OCI-LY7 (cell line): Measurements from ENCODE around the gene SRRM1. TPM values are rescaled to one million over a fixed set of nuclear protein-coding genes. Genes with fewer than 3 reads are reported as not detected.

ENCODE experiments used
- BruUV-seq: library from RNA; stranded (reverse); fragments of 400-500 nt; replicated peaks from 2 replicates; lab custom pipeline; 2021; lab: Mats Ljungman, UMichigan
- CTCF ChIA-PET: fragments of 300-600 bp; sonication (Branson Sonifier 250); formaldehyde crosslinking; loops from one replicate; lab custom pipeline; 2022; ENCODE audit warnings: antibody characterized with exemption; ENCODE audit not compliant: unreplicated experiment; lab: Charles Lee
- POLR2A ChIA-PET: fragments of 300-600 bp; sonication (Branson Sonifier 250); formaldehyde crosslinking; loops from one replicate; lab custom pipeline; 2022; ENCODE audit warnings: antibody characterized with exemption; lab: Charles Lee
- DNase-seq: peaks from one replicate; pipeline ENCODE4 v3.0.0-alpha.2; 2015; ENCODE audit warnings: low spot score
- H2AFZ ChIP-seq: fragments of 200-600 bp; sonication (generic), shearing (Covaris generic); 2 replicates; pipeline ENCODE4 v1.6.1; 2014; ENCODE audit warnings: mild to moderate bottlenecking, antibody characterized with exemption, low read length, moderate library complexity
- H3K27ac ChIP-seq: fragments of 200-600 bp; sonication (generic); 2 replicates; pipeline ENCODE4 v1.5.1; 2014; ENCODE audit warnings: mixed run types, low read depth, mild to moderate bottlenecking, moderate library complexity, low read length, inconsistent platforms; ENCODE audit not compliant: poor library complexity, severe bottlenecking
- H3K36me3 ChIP-seq: fragments of 200-600 bp; sonication (generic); 2 replicates; pipeline ENCODE4 v1.6.1; 2014; ENCODE audit warnings: mild to moderate bottlenecking, antibody characterized with exemption, low read length, moderate library complexity, mixed read lengths; ENCODE audit not compliant: insufficient read depth
- H3K4me1 ChIP-seq: fragments of 200-600 bp; sonication (generic); 2 replicates; pipeline ENCODE4 v1.5.1; 2014; ENCODE audit warnings: mild to moderate bottlenecking, low read length; ENCODE audit not compliant: insufficient read depth, poor library complexity, severe bottlenecking
- H3K4me2 ChIP-seq: fragments of 200-600 bp; sonication (generic); 2 replicates; pipeline ENCODE4 v1.6.1; 2014; ENCODE audit warnings: mild to moderate bottlenecking, low read length
- H3K4me3 ChIP-seq: fragments of 200-600 bp; sonication (generic); 2 replicates; pipeline ENCODE4 v1.5.1; 2014; ENCODE audit warnings: mild to moderate bottlenecking, low read depth, low read length; ENCODE audit not compliant: poor library complexity, severe bottlenecking
- H3K79me2 ChIP-seq: fragments of 200-600 bp; sonication (generic); 2 replicates; pipeline ENCODE4 v1.6.1; 2016; ENCODE audit warnings: low read depth, mild to moderate bottlenecking, low read length, moderate library complexity, mixed read lengths; ENCODE audit not compliant: insufficient read depth
- H3K9me2 ChIP-seq: fragments of 200-600 bp; sonication (generic); 2 replicates; pipeline ENCODE4 v1.6.1; 2016; ENCODE audit warnings: mild to moderate bottlenecking, low read length, mixed read lengths; ENCODE audit not compliant: insufficient read depth
- H3K9me3 ChIP-seq: fragments of 200-600 bp; sonication (generic); 2 replicates; pipeline ENCODE4 v1.6.1; 2014; ENCODE audit warnings: mild to moderate bottlenecking, mixed run types, low read length, mixed read lengths
- H4K20me1 ChIP-seq: fragments of 200-600 bp; sonication (generic); 2 replicates; pipeline ENCODE4 v1.6.1; 2014; ENCODE audit warnings: mild to moderate bottlenecking, antibody characterized with exemption, low read length, moderate library complexity, mixed read lengths; ENCODE audit not compliant: insufficient read depth
- EZH2phosphoT487 ChIP-seq: fragments of 200-600 bp; sonication (generic); IDR thresholded peaks from 2 replicates; pipeline ENCODE4 v1.6.1; 2018; ENCODE audit warnings: low read depth, borderline replicate concordance, mild to moderate bottlenecking, mixed run types, antibody characterized with exemption, low read length, moderate library complexity, mixed read lengths
- intact Hi-C: fragments of 100-400 bp; cut with micrococcal nuclease; formaldehyde crosslinking; loops from one replicate; pipeline ENCODE4 v1.10.0; 2022; ENCODE audit not compliant: unreplicated experiment
- total RNA-seq, 2 experiments: library from RNA; depleted of rRNA in 1 of 2; stranded (reverse); fragments of >200 nt in 1 of 2; shearing (Covaris generic) in 1 of 2; gene quantifications; 2 replicates each; pipeline ENCODE4 v1.2.3, GENCODE V29; 2014 to 2022
- TF ChIP-seq, protein P1 (sequence below): fragments of 200-600 bp; sonication (generic); conservative IDR thresholded peaks from 2 replicates; pipeline ENCODE4 v1.5.1; 2014; ENCODE audit warnings: mild to moderate bottlenecking, antibody characterized with exemption, low read length, moderate library complexity, mixed read lengths

SRRM1 gene
- total RNA-seq, 2 experiments from 2014 or later = 78.5 to 251 TPM

- ChIA-PET CTCF (no interaction called here), POLR2A (interaction anchor here (0.5 kb wide), 1 partner anchor 42 kb away, joined by 4 read pairs; no protein-coding TSS in a partner anchor)
- intact Hi-C loops = no loop called here
- no peak for TF ChIP-seq EZH2phosphoT487
- TF ChIP-seq, protein P1, sequence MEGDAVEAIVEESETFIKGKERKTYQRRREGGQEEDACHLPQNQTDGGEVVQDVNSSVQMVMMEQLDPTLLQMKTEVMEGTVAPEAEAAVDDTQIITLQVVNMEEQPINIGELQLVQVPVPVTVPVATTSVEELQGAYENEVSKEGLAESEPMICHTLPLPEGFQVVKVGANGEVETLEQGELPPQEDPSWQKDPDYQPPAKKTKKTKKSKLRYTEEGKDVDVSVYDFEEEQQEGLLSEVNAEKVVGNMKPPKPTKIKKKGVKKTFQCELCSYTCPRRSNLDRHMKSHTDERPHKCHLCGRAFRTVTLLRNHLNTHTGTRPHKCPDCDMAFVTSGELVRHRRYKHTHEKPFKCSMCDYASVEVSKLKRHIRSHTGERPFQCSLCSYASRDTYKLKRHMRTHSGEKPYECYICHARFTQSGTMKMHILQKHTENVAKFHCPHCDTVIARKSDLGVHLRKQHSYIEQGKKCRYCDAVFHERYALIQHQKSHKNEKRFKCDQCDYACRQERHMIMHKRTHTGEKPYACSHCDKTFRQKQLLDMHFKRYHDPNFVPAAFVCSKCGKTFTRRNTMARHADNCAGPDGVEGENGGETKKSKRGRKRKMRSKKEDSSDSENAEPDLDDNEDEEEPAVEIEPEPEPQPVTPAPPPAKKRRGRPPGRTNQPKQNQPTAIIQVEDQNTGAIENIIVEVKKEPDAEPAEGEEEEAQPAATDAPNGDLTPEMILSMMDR = no peak
- no peaks in the 10 kb centered on the region for H3K9me2 ChIP-seq
- H3K79me2 ChIP-seq = peaks cover 82% of the 10 kb centered on the region
- H2AFZ ChIP-seq = no peak overlapping the region
- 0 out of 2 replicates have a peak, but pooled peaks cover 7% of the 10 kb centered on the region for H4K20me1 ChIP-seq
- BruUV-seq = no TSS peak
- no peaks in the 10 kb centered on the region for H3K4me1 ChIP-seq
- peaks cover 99% of the 10 kb centered on the region for H3K36me3 ChIP-seq
- H3K4me3 ChIP-seq = no peak overlapping the region
- no peak overlapping the region for H3K4me2 ChIP-seq
- DNase-seq = no peak
- H3K27ac ChIP-seq = no peak overlapping the region
- H3K9me3 ChIP-seq = no peaks in the 10 kb centered on the region
Observed at GRCh38 chr1:24657781-24658180, 14.7 kb downstream of the SRRM1 start.

- Histone ChIP-seq H3K4me2 (no peak overlapping the region), H3K4me3 (no peak overlapping the region), H4K20me1 (0 out of 2 replicates have a peak, but pooled peaks cover 7% of the 10 kb centered on the region), H3K79me2 (peaks cover 67% of the 10 kb centered on the region), H3K36me3 (peaks cover 99% of the 10 kb centered on the region), H3K27ac (no peak overlapping the region), H3K9me3 (no peaks in the 10 kb centered on the region), H3K4me1 (no peaks in the 10 kb centered on the region), H3K9me2 (no peaks in the 10 kb centered on the region), H2AFZ (no peak overlapping the region)
- intact Hi-C loops = no loop called here
- DNase-seq = no peak
- ChIA-PET POLR2A (interaction anchor here (0.6 kb wide), 1 partner anchor 74 kb away, joined by 3 read pairs; no protein-coding TSS in a partner anchor), CTCF (no interaction called here)
- TF ChIP-seq, protein P1 = no peak
- TF ChIP-seq EZH2phosphoT487 = no peak
- BruUV-seq = no TSS peak
Observed at GRCh38 chr1:24659166-24659904, 16.2 kb downstream of the SRRM1 start.
